BLaER1 treated with 17β-estradiol and CSF1 and Interleukin-3, amounts not matched to agents 10 nM and 100 nM (cell line): ENCODE data around the gene NARF.
"Not testable (repeated sequence)": the region's sequence is repeated elsewhere in the genome, so short reads cannot be mapped to it uniquely, and the experiment has no call there.

Source experiments
- H3K27ac ChIP-seq, 11 experiments: shearing (Covaris generic); formaldehyde crosslinking; 2 replicates each; pipeline ENCODE4 v1.8.1; 2022
- H3K27me3 ChIP-seq, 11 experiments: shearing (Covaris generic); formaldehyde crosslinking; 2 replicates each; pipeline ENCODE4 v1.8.1; 2022
- H3K36me3 ChIP-seq, 11 experiments: shearing (Covaris generic); formaldehyde crosslinking; 2 replicates each; pipeline ENCODE4 v1.8.1; 2022
- H3K4me1 ChIP-seq, 10 experiments: shearing (Covaris generic); formaldehyde crosslinking; 2 replicates each; pipeline ENCODE4 v1.8.1; 2022
- H3K4me2 ChIP-seq, 11 experiments: shearing (Covaris generic); formaldehyde crosslinking; 2 replicates each; pipeline ENCODE4 v1.8.1; 2022
- H3K4me3 ChIP-seq, 10 experiments: shearing (Covaris generic); formaldehyde crosslinking; 2 replicates each; pipeline ENCODE4 v1.8.1; 2022
- H3K9ac ChIP-seq, 11 experiments: shearing (Covaris generic); formaldehyde crosslinking; 2 replicates each; pipeline ENCODE4 v1.8.1; 2022
- H3K9me3 ChIP-seq, 11 experiments: shearing (Covaris generic); formaldehyde crosslinking; replicated peaks in 1 of 11; 2 replicates each; pipeline ENCODE4 v1.8.1; 2022
- H4K20me1 ChIP-seq, 11 experiments: shearing (Covaris generic); formaldehyde crosslinking; 2 replicates each; pipeline ENCODE4 v1.8.1; 2022
- Cebpa-rat ChIP-seq, 11 experiments: shearing (Covaris generic); IDR thresholded peaks; 2 replicates each; pipeline ENCODE4 v1.8.1; 2022

Gene NARF

GRCh38 chr17:82457073-82457928 lies 1.2 kb upstream of the NARF start:
- H3K36me3 ChIP-seq = peaks cover 25 to 35% (median 27%) of the 10 kb centered on the region in 11 experiments
- peaks cover 2 to 31% (median 16%) of the 10 kb centered on the region in 11 experiments; a peak in 17 of 22 replicates for H4K20me1 ChIP-seq
- peak overlapping the region; percentile 94 to 99 (median 97) for H3K9ac ChIP-seq
- H3K27me3 ChIP-seq = no peaks in the 10 kb centered on the region
- H3K4me2 ChIP-seq = peak overlapping the region; percentile 75 to 94 (median 88)
- peaks cover 0 to 37% (median 26%) of the 10 kb centered on the region in 11 experiments; a peak in 20 of 22 replicates for H3K9me3 ChIP-seq
- H3K27ac ChIP-seq = peak overlapping the region; percentile 95 to 100 (median 98)
- peaks cover 19 to 45% (median 33%) of the 10 kb centered on the region in 10 experiments for H3K4me1 ChIP-seq
- peak overlapping the region; percentile 80 to 99 (median 90) for H3K4me3 ChIP-seq
- no peak for TF ChIP-seq Cebpa-rat (IDR thresholded peaks at IDR 0.05)

DNA sequence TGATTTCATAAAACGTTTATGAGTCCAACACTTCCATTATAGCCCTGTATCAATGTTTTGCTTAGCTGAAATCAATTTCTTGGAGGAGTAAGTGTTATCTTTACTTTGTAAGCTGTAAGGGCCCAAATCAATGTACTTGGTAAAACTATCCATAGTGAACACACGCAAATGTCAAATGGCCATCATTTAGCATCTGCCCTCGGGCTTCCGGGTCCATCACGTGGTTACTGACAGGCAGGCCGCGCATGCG lies 687 bp upstream of the NARF start:
- Histone ChIP-seq H3K4me1 (peaks cover 19 to 50% (median 31%) of the 10 kb centered on the region in 10 experiments), H3K4me2 (peak overlapping the region; percentile 75 to 94 (median 88)), H3K9me3 (peaks cover 0 to 34% (median 22%) of the 10 kb centered on the region in 11 experiments; a peak in 20 of 22 replicates), H3K4me3 (peak overlapping the region; percentile 80 to 99 (median 90)), H3K36me3 (peaks cover 31 to 40% (median 33%) of the 10 kb centered on the region in 11 experiments), H3K27ac (peak overlapping the region; percentile 95 to 100 (median 98)), H3K27me3 (no peaks in the 10 kb centered on the region), H4K20me1 (peaks cover 7 to 37% (median 21%) of the 10 kb centered on the region in 11 experiments; a peak in 17 of 22 replicates), H3K9ac (peak overlapping the region; percentile 94 to 99 (median 97))
- TF ChIP-seq Cebpa-rat (IDR thresholded peaks at IDR 0.05) = no peak

GRCh38 chr17:82458885-82459424 lies 414 bp downstream of the NARF start:
- H3K9ac ChIP-seq = peak overlapping the region; percentile 94 to 99 (median 97)

GRCh38 chr17:82459936-82460335 lies 1.4 kb downstream of the NARF start:
- H3K4me2 ChIP-seq = peak overlapping the region; percentile 82 to 96 (median 90)
- H3K27me3 ChIP-seq = not testable (repeated sequence)
- peak overlapping the region; percentile 80 to 99 (median 90); a peak in 18 of 20 replicates for H3K4me3 ChIP-seq
- H3K4me1 ChIP-seq = peaks cover 19 to 50% (median 31%) of the 10 kb centered on the region in 10 experiments
- H3K27ac ChIP-seq = peak overlapping the region in 4 of 11 experiments; percentile 95 to 99 (median 98); a peak in 4 of 22 replicates
- peaks cover 51 to 58% (median 52%) of the 10 kb centered on the region in 11 experiments for H3K36me3 ChIP-seq
- peaks cover 7 to 56% (median 35%) of the 10 kb centered on the region in 11 experiments; a peak in 17 of 22 replicates for H4K20me1 ChIP-seq
- H3K9ac ChIP-seq = peak overlapping the region; percentile 94 to 99 (median 97); a peak in 21 of 22 replicates
- peaks cover 0 to 13% (median 2%) of the 10 kb centered on the region in 11 experiments; a peak in 12 of 22 replicates for H3K9me3 ChIP-seq

More at GRCh38 chr17:82458885-82459424, 414 bp downstream of the NARF start:
- no peak for TF ChIP-seq Cebpa-rat (IDR thresholded peaks at IDR 0.05)
- Histone ChIP-seq H3K36me3 (peaks cover 42 to 48% (median 44%) of the 10 kb centered on the region in 11 experiments), H3K27ac (peak overlapping the region; percentile 78 to 100 (median 98)), H3K9me3 (peaks cover 0 to 23% (median 12%) of the 10 kb centered on the region in 11 experiments; a peak in 20 of 22 replicates), H4K20me1 (peaks cover 7 to 47% (median 28%) of the 10 kb centered on the region in 11 experiments; a peak in 17 of 22 replicates), H3K4me1 (peaks cover 19 to 50% (median 31%) of the 10 kb centered on the region in 10 experiments), H3K4me2 (peak overlapping the region; percentile 82 to 96 (median 90)), H3K27me3 (no peaks in the 10 kb centered on the region), H3K4me3 (peak overlapping the region; percentile 80 to 99 (median 90))

DNA sequence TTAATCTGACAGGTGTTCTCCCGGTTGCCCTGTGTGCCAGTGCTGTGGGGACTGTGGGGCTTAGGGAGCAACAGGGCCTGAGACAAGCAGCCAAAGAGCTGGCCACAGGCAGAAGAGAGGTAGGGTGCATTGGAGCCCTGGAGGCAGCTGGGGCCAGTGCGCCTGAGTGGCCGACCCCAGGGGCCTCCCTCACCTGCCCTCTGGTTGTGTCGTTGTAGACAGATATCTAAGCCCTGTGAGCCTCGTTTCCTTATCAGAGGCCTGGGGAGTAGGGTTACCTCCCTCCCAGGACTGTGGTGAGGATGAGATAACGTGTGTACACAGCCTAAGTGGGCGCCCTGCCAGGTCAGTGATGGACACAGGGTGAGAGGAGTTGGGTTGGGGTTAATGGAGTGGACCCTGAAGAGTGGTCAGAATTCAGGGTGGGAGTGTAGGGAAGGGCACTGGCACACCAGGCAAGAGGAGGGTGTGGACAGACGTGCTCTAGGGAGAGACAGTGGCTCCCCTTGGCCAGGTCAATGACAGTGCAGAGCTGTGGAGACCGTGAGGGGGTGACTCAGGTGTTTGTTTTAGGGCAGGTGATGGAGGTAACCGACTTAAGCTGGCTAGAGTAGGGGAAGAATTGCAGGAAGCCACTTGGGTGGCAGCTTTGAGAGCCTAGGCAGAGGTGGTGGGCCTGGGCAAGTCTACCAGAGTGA lies 3.4 kb downstream of the NARF start:
- Histone ChIP-seq H3K27ac (peak overlapping the region in 2 of 11 experiments; percentile 4 to 22; a peak in 1 of 22 replicates), H3K9me3 (no peaks in the 10 kb centered on the region), H3K4me3 (no peak overlapping the region), H3K36me3 (peaks cover 71 to 75% (median 73%) of the 10 kb centered on the region in 11 experiments), H4K20me1 (peaks cover 7 to 68% (median 45%) of the 10 kb centered on the region in 11 experiments; a peak in 18 of 22 replicates), H3K4me2 (0 out of 22 replicates have a peak overlapping the region, but pooled peaks of 1 of the 11 experiments have one; percentile 4), H3K4me1 (peaks cover 16 to 43% (median 22%) of the 10 kb centered on the region in 10 experiments), H3K27me3 (no peaks in the 10 kb centered on the region), H3K9ac (peak overlapping the region in 7 of 11 experiments; percentile 1 to 50 (median 30); a peak in 7 of 22 replicates)
- TF ChIP-seq Cebpa-rat (IDR thresholded peaks at IDR 0.05) = no peak

- Histone ChIP-seq H3K36me3 (peaks cover 85 to 89% (median 87%) of the 10 kb centered on the region in 11 experiments), H3K9me3 (no peaks in the 10 kb centered on the region), H3K4me3 (no peak overlapping the region), H4K20me1 (peaks cover 7 to 77% (median 45%) of the 10 kb centered on the region in 11 experiments; a peak in 18 of 22 replicates), H3K4me1 (peaks cover 7 to 33% (median 13%) of the 10 kb centered on the region in 10 experiments), H3K27ac (no peak overlapping the region), H3K4me2 (no peak overlapping the region), H3K27me3 (no peaks in the 10 kb centered on the region), H3K9ac (peak overlapping the region in 4 of 11 experiments; percentile 19 to 44 (median 28); a peak in 4 of 22 replicates)
- TF ChIP-seq Cebpa-rat (IDR thresholded peaks at IDR 0.05) = no peak
Measured at GRCh38 chr17:82463391-82463790, 4.8 kb downstream of the NARF start.

DNA sequence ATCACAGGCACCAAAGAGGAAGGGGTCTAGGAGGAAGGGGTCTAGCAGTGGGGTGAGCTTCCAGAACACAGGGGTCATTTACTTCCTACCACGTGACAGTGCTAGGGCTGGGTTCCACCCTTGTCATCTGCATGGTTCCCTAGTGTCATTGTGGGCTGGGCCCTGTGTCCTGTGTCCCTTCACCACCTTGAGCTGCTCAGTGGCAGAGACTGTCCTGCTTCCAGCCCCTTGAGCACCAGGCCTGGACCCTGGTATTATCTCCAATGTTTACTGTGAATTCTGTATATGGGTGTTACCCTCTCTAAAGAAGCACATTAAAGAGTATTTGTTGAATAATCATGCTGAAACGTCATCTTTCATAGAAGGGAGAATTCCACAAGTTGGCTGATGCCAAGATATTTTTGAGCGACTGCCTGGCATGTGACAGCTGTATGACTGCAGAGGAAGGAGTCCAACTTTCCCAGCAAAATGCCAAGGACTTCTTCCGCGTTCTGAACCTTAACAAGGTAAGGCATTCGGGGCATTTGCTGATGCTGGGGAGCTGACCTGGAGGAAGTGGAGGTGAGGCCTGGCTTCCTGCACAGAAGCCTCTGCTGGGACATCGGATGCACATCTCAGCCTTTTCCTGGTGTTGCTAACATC lies 5.5 kb downstream of the NARF start:
- peak overlapping the region in 4 of 11 experiments; percentile 19 to 44 (median 28); a peak in 5 of 22 replicates for H3K9ac ChIP-seq
- no peaks in the 10 kb centered on the region for H3K27me3 ChIP-seq
- no peaks in the 10 kb centered on the region for H3K9me3 ChIP-seq
- H3K36me3 ChIP-seq = peaks cover 92 to 95% (median 94%) of the 10 kb centered on the region in 11 experiments
- H3K4me2 ChIP-seq = no peak overlapping the region
- no peak for TF ChIP-seq Cebpa-rat (IDR thresholded peaks at IDR 0.05)
- H3K4me1 ChIP-seq = peaks cover 7 to 33% (median 13%) of the 10 kb centered on the region in 10 experiments
- peaks cover 7 to 73% (median 45%) of the 10 kb centered on the region in 11 experiments; a peak in 18 of 22 replicates for H4K20me1 ChIP-seq
- no peak overlapping the region for H3K27ac ChIP-seq
- H3K4me3 ChIP-seq = no peak overlapping the region

- Histone ChIP-seq H3K4me1 (peaks cover 5 to 29% (median 10%) of the 10 kb centered on the region in 10 experiments), H3K9ac (peak overlapping the region in 1 of 11 experiments; percentile 23; a peak in 2 of 22 replicates), H3K4me2 (no peak overlapping the region), H3K9me3 (no peaks in the 10 kb centered on the region), H3K27ac (no peak overlapping the region), H3K36me3 (peaks cover 97 to 100% (median 99%) of the 10 kb centered on the region in 11 experiments), H4K20me1 (peaks cover 7 to 68% (median 42%) of the 10 kb centered on the region in 11 experiments; a peak in 18 of 22 replicates), H3K4me3 (no peak overlapping the region), H3K27me3 (no peaks in the 10 kb centered on the region)
- no peak for TF ChIP-seq Cebpa-rat (IDR thresholded peaks at IDR 0.05)
Measured at GRCh38 chr17:82464567-82464929, 6.0 kb downstream of the NARF start.
